Erythroblast (primary cell): ENCODE data around the gene CPNE9.

ENCODE experiments used
- DNase-seq, 2 experiments: peaks; one replicate each; lab custom pipeline; 2025; lab: John Stamatoyannopoulos, UW
- GATA1 ChIP-seq: IDR thresholded peaks from 2 replicates; pipeline ENCODE4 v1.6.1; 2011; ENCODE audit warnings: low read depth, mild to moderate bottlenecking, control low read depth, low read length, moderate library complexity
- POLR2A ChIP-seq: IDR thresholded peaks from 2 replicates; pipeline ENCODE4 v1.6.1; 2011; ENCODE audit warnings: mild to moderate bottlenecking, low read length

The CPNE9 gene

GRCh38 chr3:9679476-9680080, 24.1 kb upstream of the CPNE9 start:
- DNase-seq: no peak
- no peak for TF ChIP-seq GATA1
- no peak for TF ChIP-seq POLR2A

GRCh38 chr3:9681011-9681722, 22.5 kb upstream of the CPNE9 start:
- DNase-seq: no peak
- no peak for TF ChIP-seq GATA1
- TF ChIP-seq POLR2A: no peak

- DNase-seq: no peak
- TF ChIP-seq GATA1 (no peak), POLR2A (no peak)
These were observed 21.9 kb upstream of the CPNE9 start for GRCh38 chr3:9681723-9682081.

GRCh38 chr3:9682096-9682495, 21.5 kb upstream of the CPNE9 start:
- TF ChIP-seq GATA1 (no peak), POLR2A (no peak)
- DNase-seq: no peak

GRCh38 chr3:9683426-9683825, 20.2 kb upstream of the CPNE9 start:
- TF ChIP-seq GATA1: no peak
- TF ChIP-seq POLR2A: no peak
- no peak for DNase-seq

- TF ChIP-seq GATA1: no peak
- no peak for TF ChIP-seq POLR2A
- no peak for DNase-seq
These were observed 18.2 kb upstream of the CPNE9 start for GRCh38 chr3:9685216-9686049.

- DNase-seq: peak; percentile 11 to 27
These were observed 17.5 kb upstream of the CPNE9 start for GRCh38 chr3:9686050-9686550.

GRCh38 chr3:9686703-9687102, 16.9 kb upstream of the CPNE9 start:
- no peak for DNase-seq

More at GRCh38 chr3:9686050-9686550, 17.5 kb upstream of the CPNE9 start:
- TF ChIP-seq POLR2A (no peak), GATA1 (no peak)

GRCh38 chr3:9687514-9687913, 16.1 kb upstream of the CPNE9 start:
- no peak for DNase-seq
- TF ChIP-seq GATA1: no peak
- TF ChIP-seq POLR2A: no peak

More at GRCh38 chr3:9686703-9687102, 16.9 kb upstream of the CPNE9 start:
- no peak for TF ChIP-seq GATA1
- no peak for TF ChIP-seq POLR2A

GRCh38 chr3:9688961-9689360, 14.7 kb upstream of the CPNE9 start:
- TF ChIP-seq POLR2A (no peak), GATA1 (no peak)
- no peak for DNase-seq

GRCh38 chr3:9689757-9690156, 13.9 kb upstream of the CPNE9 start:
- DNase-seq: no peak
- TF ChIP-seq GATA1: no peak
- no peak for TF ChIP-seq POLR2A

GRCh38 chr3:9690451-9691450, 12.9 kb upstream of the CPNE9 start:
- TF ChIP-seq GATA1: no peak
- peak in 1 of 2 experiments; percentile 19 for DNase-seq

- TF ChIP-seq POLR2A: no peak
- TF ChIP-seq GATA1: no peak
- no peak for DNase-seq
These were observed 12.0 kb upstream of the CPNE9 start for GRCh38 chr3:9691636-9692035.

- TF ChIP-seq GATA1 (no peak), POLR2A (no peak)
- no peak for DNase-seq
These were observed 11.2 kb upstream of the CPNE9 start for GRCh38 chr3:9692416-9692815.
